WTC11 (cell line): ENCODE measurements around the gene BLZF1. TPM values are rescaled to one million over a fixed set of nuclear protein-coding genes. Genes with fewer than 3 reads are reported as not detected.

Source experiments
- ATAC-seq: fragments of 200-7000 bp; cut with Tn5 transposase; 2 replicates; pipeline ENCODE4 v1.10.0; 2021; ENCODE audit warnings: mild to moderate bottlenecking, moderate library complexity
- CTCF ChIA-PET: fragments of 300-600 bp; sonication (Branson Sonifier 250); formaldehyde crosslinking; loops from one replicate; lab custom pipeline; 2021; ENCODE audit warnings: antibody characterized with exemption; lab: Charles Lee
- POLR2A ChIA-PET: fragments of 350-600 bp; sonication (Branson Sonifier 250); formaldehyde crosslinking; loops from one replicate; lab custom pipeline; 2021; ENCODE audit warnings: antibody characterized with exemption; lab: Charles Lee
- DNase-seq: peaks from one replicate; pipeline ENCODE4 v3.0.0; 2021; ENCODE audit warnings: low spot score
- H3K27ac Mint-ChIP-seq: 2 replicates; pipeline ENCODE4 v1.8.0; 2021; ENCODE audit warnings: mixed read lengths
- H3K27me3 Mint-ChIP-seq: 2 replicates; pipeline ENCODE4 v1.8.0; 2021; ENCODE audit warnings: low read depth, mild to moderate bottlenecking, moderate library complexity, mixed read lengths
- H3K36me3 Mint-ChIP-seq: 2 replicates; pipeline ENCODE4 v1.8.0; 2021; ENCODE audit warnings: mixed read lengths
- H3K4me1 Mint-ChIP-seq: 2 replicates; pipeline ENCODE4 v1.8.0; 2022; ENCODE audit warnings: mixed read lengths
- H3K4me3 Mint-ChIP-seq: 2 replicates; pipeline ENCODE4 v1.8.0; 2021; ENCODE audit warnings: mild to moderate bottlenecking, moderate library complexity, mixed read lengths
- H3K9me3 Mint-ChIP-seq: 2 replicates; pipeline ENCODE4 v1.8.0; 2021; ENCODE audit warnings: mixed read lengths
- ATF1 ChIP-seq: sonication (generic); formaldehyde crosslinking; IDR thresholded peaks from 2 replicates; pipeline ENCODE4 v1.8.1; 2023; ENCODE audit warnings: mild to moderate bottlenecking, moderate library complexity, missing genetic modification reagents
- ATF6 ChIP-seq: sonication (generic); formaldehyde crosslinking; IDR thresholded peaks from 2 replicates; pipeline ENCODE4 v1.8.1; 2023; ENCODE audit warnings: mild to moderate bottlenecking, missing genetic modification reagents
- IRF2 ChIP-seq: sonication (generic); formaldehyde crosslinking; IDR thresholded peaks from 2 replicates; pipeline ENCODE4 v1.8.0; 2022; ENCODE audit warnings: low read depth, missing genetic modification reagents, borderline replicate concordance
- MAX ChIP-seq: sonication (generic); formaldehyde crosslinking; IDR thresholded peaks from 2 replicates; pipeline ENCODE4 v1.8.0; 2022; ENCODE audit warnings: mild to moderate bottlenecking, missing genetic modification reagents
- MYBL2 ChIP-seq: sonication (generic); formaldehyde crosslinking; IDR thresholded peaks from 2 replicates; pipeline ENCODE4 v1.8.1; 2023; ENCODE audit warnings: mild to moderate bottlenecking, moderate library complexity, missing genetic modification reagents
- NFE2L1 ChIP-seq: sonication (generic); formaldehyde crosslinking; IDR thresholded peaks from 2 replicates; pipeline ENCODE4 v1.8.1; 2023; ENCODE audit warnings: missing genetic modification reagents
- RELA ChIP-seq: sonication (generic); formaldehyde crosslinking; IDR thresholded peaks from 2 replicates; pipeline ENCODE4 v1.8.1; 2022; ENCODE audit warnings: missing genetic modification reagents, mild to moderate bottlenecking, borderline replicate concordance
- SMAD4 ChIP-seq: sonication (generic); formaldehyde crosslinking; IDR thresholded peaks from 2 replicates; pipeline ENCODE4 v1.8.0; 2022; ENCODE audit warnings: mild to moderate bottlenecking, missing genetic modification reagents
- TP53 ChIP-seq: sonication (generic); formaldehyde crosslinking; IDR thresholded peaks from 2 replicates; pipeline ENCODE4 v1.8.1; 2023; ENCODE audit warnings: mild to moderate bottlenecking, missing genetic modification reagents
- total RNA-seq: library from RNA; stranded (reverse); gene quantifications from 3 replicates; pipeline ENCODE4 v1.2.3, GENCODE V29; 2021

The BLZF1 gene
- total RNA-seq, 1 experiment from 2014 or later: 8.3 TPM

- CTCF ChIA-PET: interaction anchor here (0.6 to 1.3 kb wide), 6 partner anchors 9 to 824 kb away, joined by 3 to 5 read pairs (median 4); no protein-coding TSS in a partner anchor
- POLR2A ChIA-PET: interaction anchor here (1.0 to 1.4 kb wide), 2 partner anchors 9 to 59 kb away, joined by 3 to 7 read pairs; partner anchors contain the start of gene SLC19A2
- peak; percentile 99 for ATAC-seq
- H3K36me3 Mint-ChIP-seq: no peaks in the 10 kb centered on the region
- H3K27me3 Mint-ChIP-seq: peaks cover 36% of the 10 kb centered on the region
- H3K4me3 Mint-ChIP-seq: peak within 1 kb of the TSS; percentile 95
- H3K4me1 Mint-ChIP-seq: peaks cover 11% of the 10 kb centered on the region
- peaks cover 6% of the 10 kb centered on the region; the same call in 1 of the 2 replicates for H3K9me3 Mint-ChIP-seq
- TF ChIP-seq IRF2 (CRISPR knock-in tag) (no peak), TP53 (no peak), MAX (CRISPR knock-in tag) (peak; percentile 40; the same call in 1 of the 2 replicates), ATF1 (CRISPR knock-in tag) (no peak), SMAD4 (CRISPR knock-in tag) (no peak), MYBL2 (CRISPR knock-in tag) (no peak), NFE2L1 (CRISPR knock-in tag) (no peak), ATF6 (CRISPR knock-in tag) (no peak), RELA (no peak)
- H3K27ac Mint-ChIP-seq: no peak within 1 kb of the TSS
- peak; percentile 90 for DNase-seq
Observed at GRCh38 chr1:169427081-169427641, 59.2 kb downstream of the BLZF1 start, which contains the start of gene CCDC181. CCDC181 (minus strand) TSS chr1:169427474; CDS start chr1:169424927, 2,547 bp downstream.

Other genes starting within 250 kb of the BLZF1 start
- gene NME7, start 398 bp upstream of the BLZF1 start, total RNA-seq: 13.8 to 20.3 TPM (median 18.8 TPM) in 3 replicates
- gene CCDC181, start 59.3 kb downstream of the BLZF1 start, total RNA-seq: 1.5 to 3.3 TPM (median 2.8 TPM) in 3 replicates
- gene SLC19A2, start 117.7 kb downstream of the BLZF1 start, total RNA-seq: 14.6 to 15.8 TPM (median 14.7 TPM) in 3 replicates
- gene F5, start 218.3 kb downstream of the BLZF1 start, total RNA-seq: 0.20 to 0.21 TPM (median 0.21 TPM) in 3 replicates